ENCODE results near the gene NOL3. TPM values are rescaled to one million over a fixed set of nuclear protein-coding genes. Genes with fewer than 3 reads are reported as not detected.

Gene NOL3
- total and polyA plus RNA-seq, 4 donors: 3.0 to 18.0 (median 10.7) TPM

DNA sequence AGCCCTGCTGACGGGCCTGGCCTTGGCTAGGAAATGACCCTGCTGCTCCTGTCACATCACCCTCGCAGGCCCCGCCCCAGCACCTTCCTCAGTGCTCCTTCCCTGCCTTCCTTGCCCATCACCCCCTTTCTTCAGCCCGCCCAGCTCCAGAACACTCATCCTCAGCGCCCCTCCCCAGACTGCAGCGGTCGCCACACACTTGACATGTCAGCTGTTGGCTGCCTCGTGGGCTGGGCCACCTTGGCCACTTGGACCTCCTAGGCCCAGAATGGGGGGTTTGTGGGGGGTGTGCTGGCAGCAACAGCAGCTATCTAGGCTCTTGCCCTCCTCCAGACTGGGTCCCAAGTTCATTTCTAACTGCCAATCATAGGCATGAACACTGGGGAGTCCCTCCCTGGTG, 39.2 kb downstream of the NOL3 start:
- Histone ChIP-seq H3K36me3 (ENCODE audit: control insufficient read depth in 4 of 4, insufficient read depth in 3 of 4, low read depth in 1 of 4, low read length in 3 of 4) (peaks cover 0 to 2% (median 0%) of the 10 kb centered on the region in 4 donors), H3K27ac (ENCODE audit: low read depth in 1 of 2, low read length in 2 of 2) (no peak overlapping the region), H3K4me1 (ENCODE audit: control insufficient read depth in 4 of 4, insufficient read depth in 4 of 4, low read length in 3 of 4) (peaks cover 18 to 39% (median 34%) of the 10 kb centered on the region in 4 donors), H3K9me3 (ENCODE audit: control insufficient read depth in 4 of 4, low read length in 3 of 4) (no peaks in the 10 kb centered on the region), H3K4me3 (ENCODE audit: low read depth in 1 of 3, low read length in 3 of 3) (no peak overlapping the region), H3K27me3 (ENCODE audit: control insufficient read depth in 4 of 4, insufficient read depth in 4 of 4, low read length in 3 of 4) (no peaks in the 10 kb centered on the region), H3K9ac (ENCODE audit: low read depth in 1 of 2, low read length in 2 of 2) (no peak overlapping the region)
- 90% methylated on average over 8 of the region's 8 CpGs for WGBS
- TF ChIP-seq EGR1 (IDR thresholded peaks at IDR 0.05; ENCODE audit: low read depth in 2 of 2) (no peak), FOXA1 (IDR thresholded peaks at IDR 0.05) (no peak), HNF4A (conservative IDR thresholded peaks at IDR 0.05) (no peak), RXRA (IDR thresholded peaks at IDR 0.05) (no peak), YY1 (IDR thresholded peaks at IDR 0.05) (no peak), JUND (IDR thresholded peaks at IDR 0.05) (no peak), GABPA (IDR thresholded peaks at IDR 0.05 in 1 of 2, conservative IDR thresholded peaks at IDR 0.05 in 1 of 2) (no peak), TAF1 (conservative IDR thresholded peaks at IDR 0.05) (no peak), NR2F2 (IDR thresholded peaks at IDR 0.05) (no peak), SP1 (IDR thresholded peaks at IDR 0.05) (no peak)
- TF ChIP-seq, protein P1, sequence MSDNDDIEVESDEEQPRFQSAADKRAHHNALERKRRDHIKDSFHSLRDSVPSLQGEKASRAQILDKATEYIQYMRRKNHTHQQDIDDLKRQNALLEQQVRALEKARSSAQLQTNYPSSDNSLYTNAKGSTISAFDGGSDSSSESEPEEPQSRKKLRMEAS (IDR thresholded peaks at IDR 0.05): no peak
- TF ChIP-seq, protein P2, sequence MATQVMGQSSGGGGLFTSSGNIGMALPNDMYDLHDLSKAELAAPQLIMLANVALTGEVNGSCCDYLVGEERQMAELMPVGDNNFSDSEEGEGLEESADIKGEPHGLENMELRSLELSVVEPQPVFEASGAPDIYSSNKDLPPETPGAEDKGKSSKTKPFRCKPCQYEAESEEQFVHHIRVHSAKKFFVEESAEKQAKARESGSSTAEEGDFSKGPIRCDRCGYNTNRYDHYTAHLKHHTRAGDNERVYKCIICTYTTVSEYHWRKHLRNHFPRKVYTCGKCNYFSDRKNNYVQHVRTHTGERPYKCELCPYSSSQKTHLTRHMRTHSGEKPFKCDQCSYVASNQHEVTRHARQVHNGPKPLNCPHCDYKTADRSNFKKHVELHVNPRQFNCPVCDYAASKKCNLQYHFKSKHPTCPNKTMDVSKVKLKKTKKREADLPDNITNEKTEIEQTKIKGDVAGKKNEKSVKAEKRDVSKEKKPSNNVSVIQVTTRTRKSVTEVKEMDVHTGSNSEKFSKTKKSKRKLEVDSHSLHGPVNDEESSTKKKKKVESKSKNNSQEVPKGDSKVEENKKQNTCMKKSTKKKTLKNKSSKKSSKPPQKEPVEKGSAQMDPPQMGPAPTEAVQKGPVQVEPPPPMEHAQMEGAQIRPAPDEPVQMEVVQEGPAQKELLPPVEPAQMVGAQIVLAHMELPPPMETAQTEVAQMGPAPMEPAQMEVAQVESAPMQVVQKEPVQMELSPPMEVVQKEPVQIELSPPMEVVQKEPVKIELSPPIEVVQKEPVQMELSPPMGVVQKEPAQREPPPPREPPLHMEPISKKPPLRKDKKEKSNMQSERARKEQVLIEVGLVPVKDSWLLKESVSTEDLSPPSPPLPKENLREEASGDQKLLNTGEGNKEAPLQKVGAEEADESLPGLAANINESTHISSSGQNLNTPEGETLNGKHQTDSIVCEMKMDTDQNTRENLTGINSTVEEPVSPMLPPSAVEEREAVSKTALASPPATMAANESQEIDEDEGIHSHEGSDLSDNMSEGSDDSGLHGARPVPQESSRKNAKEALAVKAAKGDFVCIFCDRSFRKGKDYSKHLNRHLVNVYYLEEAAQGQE (IDR thresholded peaks at IDR 0.05): no peak
- TF ChIP-seq, protein P3, sequence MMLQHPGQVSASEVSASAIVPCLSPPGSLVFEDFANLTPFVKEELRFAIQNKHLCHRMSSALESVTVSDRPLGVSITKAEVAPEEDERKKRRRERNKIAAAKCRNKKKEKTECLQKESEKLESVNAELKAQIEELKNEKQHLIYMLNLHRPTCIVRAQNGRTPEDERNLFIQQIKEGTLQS (IDR thresholded peaks at IDR 0.05): no peak
- TF ChIP-seq, protein P4, sequence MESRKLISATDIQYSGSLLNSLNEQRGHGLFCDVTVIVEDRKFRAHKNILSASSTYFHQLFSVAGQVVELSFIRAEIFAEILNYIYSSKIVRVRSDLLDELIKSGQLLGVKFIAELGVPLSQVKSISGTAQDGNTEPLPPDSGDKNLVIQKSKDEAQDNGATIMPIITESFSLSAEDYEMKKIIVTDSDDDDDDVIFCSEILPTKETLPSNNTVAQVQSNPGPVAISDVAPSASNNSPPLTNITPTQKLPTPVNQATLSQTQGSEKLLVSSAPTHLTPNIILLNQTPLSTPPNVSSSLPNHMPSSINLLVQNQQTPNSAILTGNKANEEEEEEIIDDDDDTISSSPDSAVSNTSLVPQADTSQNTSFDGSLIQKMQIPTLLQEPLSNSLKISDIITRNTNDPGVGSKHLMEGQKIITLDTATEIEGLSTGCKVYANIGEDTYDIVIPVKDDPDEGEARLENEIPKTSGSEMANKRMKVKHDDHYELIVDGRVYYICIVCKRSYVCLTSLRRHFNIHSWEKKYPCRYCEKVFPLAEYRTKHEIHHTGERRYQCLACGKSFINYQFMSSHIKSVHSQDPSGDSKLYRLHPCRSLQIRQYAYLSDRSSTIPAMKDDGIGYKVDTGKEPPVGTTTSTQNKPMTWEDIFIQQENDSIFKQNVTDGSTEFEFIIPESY (IDR thresholded peaks at IDR 0.05): no peak
- DNase-seq (ENCODE audit: low spot score): no peak

DNA sequence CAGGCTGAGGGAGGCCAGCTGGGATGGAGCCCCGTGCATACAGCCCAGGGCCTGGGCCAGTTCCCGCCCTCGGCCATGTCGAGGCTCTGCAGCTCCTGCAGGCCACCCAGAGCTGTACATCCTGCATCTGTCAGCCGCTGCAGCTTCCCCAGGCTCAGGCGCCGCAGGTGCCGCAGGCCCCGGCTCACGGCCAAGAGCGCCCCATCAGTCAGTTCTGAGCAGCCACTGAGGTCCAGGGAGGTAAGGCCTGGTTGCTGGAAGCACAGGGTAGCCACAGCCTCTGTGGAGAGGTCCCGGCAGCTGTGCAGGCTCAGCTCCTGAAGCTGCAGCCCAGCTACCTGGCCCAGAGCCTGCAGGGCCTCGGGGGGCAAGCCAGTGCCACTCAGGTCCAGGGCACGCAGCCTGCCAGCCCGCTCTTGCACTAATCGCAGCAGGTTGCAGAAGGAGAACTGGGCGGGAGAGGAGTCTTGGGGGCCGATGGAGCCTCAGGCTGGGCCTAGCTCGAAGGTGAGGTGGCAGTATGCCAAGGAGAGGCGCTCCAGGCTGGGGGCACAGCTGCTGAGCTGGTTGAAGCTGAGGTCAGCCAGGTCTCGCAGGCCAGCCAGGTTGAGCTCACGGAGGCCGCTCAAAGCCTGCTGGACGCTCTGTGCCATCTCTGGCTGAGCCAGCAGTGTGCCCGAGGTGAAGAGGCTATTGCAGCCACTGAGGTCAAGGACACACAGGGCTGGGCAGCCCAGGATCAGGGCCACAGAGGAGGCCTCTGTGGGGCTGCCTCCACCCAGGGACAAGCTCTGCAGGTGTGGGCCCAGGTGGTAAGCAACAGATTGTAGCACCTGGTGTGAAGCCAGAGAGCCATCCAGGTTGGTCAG, 40.0 kb downstream of the NOL3 start:
- H3K36me3 ChIP-seq (ENCODE audit: control insufficient read depth in 4 of 4, insufficient read depth in 3 of 4, low read depth in 1 of 4, low read length in 3 of 4): no peaks in the 10 kb centered on the region
- no peak for DNase-seq (ENCODE audit: low spot score)
- no peak overlapping the region for H3K9ac ChIP-seq (ENCODE audit: low read depth in 1 of 2, low read length in 2 of 2)
- H3K27ac ChIP-seq (ENCODE audit: low read depth in 1 of 2, low read length in 2 of 2): no peak overlapping the region
- 71% methylated on average over 25 of the region's 25 CpGs for WGBS
- no peak overlapping the region for H3K4me3 ChIP-seq (ENCODE audit: low read depth in 1 of 3, low read length in 3 of 3)
- no peaks in the 10 kb centered on the region for H3K9me3 ChIP-seq (ENCODE audit: control insufficient read depth in 4 of 4, low read length in 3 of 4)
- no peaks in the 10 kb centered on the region for H3K27me3 ChIP-seq (ENCODE audit: control insufficient read depth in 4 of 4, insufficient read depth in 4 of 4, low read length in 3 of 4)
- peaks cover 18 to 40% (median 37%) of the 10 kb centered on the region in 4 donors for H3K4me1 ChIP-seq (ENCODE audit: control insufficient read depth in 4 of 4, insufficient read depth in 4 of 4, low read length in 3 of 4)
- TF ChIP-seq, protein P2 (IDR thresholded peaks at IDR 0.05): no peak
- TF ChIP-seq HNF4G (IDR thresholded peaks at IDR 0.05): no peak
- TF ChIP-seq RAD21 (IDR thresholded peaks at IDR 0.05): no peak
- TF ChIP-seq GABPA (IDR thresholded peaks at IDR 0.05 in 1 of 2, conservative IDR thresholded peaks at IDR 0.05 in 1 of 2): peak in 1 of 2 donors; percentile 55
- no peak for TF ChIP-seq EGR1 (IDR thresholded peaks at IDR 0.05; ENCODE audit: low read depth in 2 of 2)
- TF ChIP-seq, protein P4 (IDR thresholded peaks at IDR 0.05): no peak
- no peak for TF ChIP-seq JUND (IDR thresholded peaks at IDR 0.05)
- TF ChIP-seq SP1 (IDR thresholded peaks at IDR 0.05): peak; percentile 47
- peak; percentile 43 to 66 for TF ChIP-seq HNF4A (conservative IDR thresholded peaks at IDR 0.05)

All from liver (tissue), 9 donors.